ENCODE measurements around the gene PTGR3. TPM values are rescaled to one million over a fixed set of nuclear protein-coding genes. Genes with fewer than 3 reads are reported as not detected.

PTGR3 gene
- total and polyA plus RNA-seq, 2 experiments from 2014 or later: 17.4 to 21.1 TPM

DNA sequence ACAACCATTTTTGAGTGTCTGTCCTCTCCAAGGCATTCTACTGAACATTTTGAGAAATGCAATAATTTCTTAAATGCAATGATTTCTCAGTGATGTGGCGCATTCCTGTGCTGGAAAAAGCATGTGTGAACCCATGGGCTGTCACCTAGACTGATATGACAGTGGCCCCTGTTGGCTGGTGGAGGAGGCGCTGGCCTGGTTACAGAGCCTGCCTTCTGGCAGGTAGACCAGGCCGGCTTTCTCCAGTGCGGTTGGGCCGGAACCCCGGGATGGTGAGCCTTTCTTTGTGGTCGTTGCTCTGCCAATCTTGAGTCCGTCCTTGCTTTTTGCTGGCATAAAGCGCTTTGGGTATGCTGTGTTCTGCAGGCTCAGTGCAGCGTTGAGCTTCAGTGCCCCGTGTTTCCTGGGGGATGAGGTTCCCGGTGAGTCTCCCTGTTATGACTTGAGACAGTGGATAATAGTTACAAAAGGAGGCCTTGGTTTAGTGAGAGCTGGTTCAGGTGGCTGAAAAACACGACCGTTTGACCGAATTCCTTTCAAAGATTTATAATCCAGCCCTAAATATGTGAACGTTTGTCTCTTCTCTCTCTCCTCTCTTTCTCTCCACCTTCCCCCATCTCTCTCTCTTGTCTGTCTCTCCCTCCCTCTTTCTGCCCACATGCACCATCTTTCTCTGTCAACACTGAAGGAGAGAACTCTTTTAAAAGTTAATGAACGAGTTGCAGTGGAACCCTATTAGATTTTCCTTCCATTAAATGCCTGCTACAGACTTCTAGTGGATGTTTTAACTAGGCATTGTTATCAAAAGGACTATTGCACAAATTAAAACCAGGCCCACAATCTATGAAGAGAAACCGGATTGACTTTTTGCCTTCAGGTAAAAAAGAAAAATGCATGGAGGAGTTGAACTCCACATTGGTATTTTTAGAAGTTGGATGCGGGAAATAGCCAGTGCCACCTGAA is 35.7 kb upstream of the PTGR3 start:
- H3K36me3 ChIP-seq: no peaks in the 10 kb centered on the region
- no peak overlapping the region for H3K4me3 ChIP-seq
- DNase-seq (ENCODE audit: low read depth in 1 of 2, low spot score in 1 of 2): peak in 1 of 2 donors; percentile 32
- TF ChIP-seq, protein P1, sequence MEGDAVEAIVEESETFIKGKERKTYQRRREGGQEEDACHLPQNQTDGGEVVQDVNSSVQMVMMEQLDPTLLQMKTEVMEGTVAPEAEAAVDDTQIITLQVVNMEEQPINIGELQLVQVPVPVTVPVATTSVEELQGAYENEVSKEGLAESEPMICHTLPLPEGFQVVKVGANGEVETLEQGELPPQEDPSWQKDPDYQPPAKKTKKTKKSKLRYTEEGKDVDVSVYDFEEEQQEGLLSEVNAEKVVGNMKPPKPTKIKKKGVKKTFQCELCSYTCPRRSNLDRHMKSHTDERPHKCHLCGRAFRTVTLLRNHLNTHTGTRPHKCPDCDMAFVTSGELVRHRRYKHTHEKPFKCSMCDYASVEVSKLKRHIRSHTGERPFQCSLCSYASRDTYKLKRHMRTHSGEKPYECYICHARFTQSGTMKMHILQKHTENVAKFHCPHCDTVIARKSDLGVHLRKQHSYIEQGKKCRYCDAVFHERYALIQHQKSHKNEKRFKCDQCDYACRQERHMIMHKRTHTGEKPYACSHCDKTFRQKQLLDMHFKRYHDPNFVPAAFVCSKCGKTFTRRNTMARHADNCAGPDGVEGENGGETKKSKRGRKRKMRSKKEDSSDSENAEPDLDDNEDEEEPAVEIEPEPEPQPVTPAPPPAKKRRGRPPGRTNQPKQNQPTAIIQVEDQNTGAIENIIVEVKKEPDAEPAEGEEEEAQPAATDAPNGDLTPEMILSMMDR (IDR thresholded peaks at IDR 0.05; ENCODE audit: low read depth, low read length): no peak
- no peak overlapping the region for H3K27ac ChIP-seq
- peaks cover 11% of the 10 kb centered on the region for H3K4me1 ChIP-seq (ENCODE audit: low read depth)
- no peaks in the 10 kb centered on the region for H3K27me3 ChIP-seq
- no peaks in the 10 kb centered on the region for H3K9me3 ChIP-seq (ENCODE audit: low read depth)

DNA sequence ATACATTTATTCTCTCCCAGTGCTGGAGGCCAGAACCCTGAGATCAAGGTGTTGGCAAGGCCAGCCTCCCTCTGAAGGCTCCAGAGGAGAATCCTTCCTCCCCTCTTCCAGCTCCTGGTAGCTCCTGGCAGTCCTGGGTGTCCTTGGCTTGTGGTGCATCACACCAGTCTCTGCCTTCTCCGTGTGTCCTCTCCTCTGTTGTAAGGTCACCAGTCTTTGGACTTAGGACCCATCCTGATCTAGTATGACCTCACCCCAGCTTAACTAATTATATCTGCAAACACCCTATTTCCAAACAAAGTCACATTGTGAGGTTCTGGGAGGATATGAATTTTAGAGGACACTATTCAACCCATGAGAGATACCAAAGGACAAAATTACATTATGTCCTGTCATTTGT is 32.8 kb upstream of the PTGR3 start:
- Histone ChIP-seq H3K4me1 (ENCODE audit: low read depth) (peaks cover 5% of the 10 kb centered on the region), H3K27ac (no peak overlapping the region), H3K4me3 (no peak overlapping the region), H3K27me3 (no peaks in the 10 kb centered on the region), H3K9me3 (ENCODE audit: low read depth) (no peaks in the 10 kb centered on the region), H3K36me3 (no peaks in the 10 kb centered on the region)
- no peak for DNase-seq (ENCODE audit: low read depth in 1 of 2, low spot score in 1 of 2)
- TF ChIP-seq, protein P1 (IDR thresholded peaks at IDR 0.05; ENCODE audit: low read depth, low read length): no peak

DNA sequence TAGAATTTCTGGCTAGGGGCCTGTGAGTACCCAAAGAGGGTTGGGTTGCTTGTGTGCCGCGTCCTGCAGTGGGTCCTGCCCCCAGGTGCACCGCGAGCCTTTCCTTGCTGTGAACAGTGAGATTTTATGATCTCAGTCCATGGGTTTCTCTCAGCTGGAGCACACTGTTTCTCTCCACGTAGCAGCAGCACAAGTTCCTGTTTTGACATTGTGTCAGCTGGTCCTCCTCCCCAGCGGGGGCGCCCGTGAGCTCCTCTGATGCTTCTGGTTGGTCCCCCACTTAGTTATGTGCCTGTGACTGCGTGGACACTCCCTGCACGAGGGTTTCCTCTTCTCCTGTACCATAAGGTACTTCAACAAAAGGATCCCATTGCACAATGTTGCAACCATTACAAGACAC is 31.5 kb upstream of the PTGR3 start:
- no peak overlapping the region for H3K27ac ChIP-seq
- peaks cover 5% of the 10 kb centered on the region for H3K4me1 ChIP-seq (ENCODE audit: low read depth)
- no peaks in the 10 kb centered on the region for H3K36me3 ChIP-seq
- TF ChIP-seq, protein P1 (IDR thresholded peaks at IDR 0.05; ENCODE audit: low read depth, low read length): no peak
- no peak overlapping the region for H3K4me3 ChIP-seq
- DNase-seq (ENCODE audit: low read depth in 1 of 2, low spot score in 1 of 2): no peak
- H3K9me3 ChIP-seq (ENCODE audit: low read depth): no peaks in the 10 kb centered on the region
- no peaks in the 10 kb centered on the region for H3K27me3 ChIP-seq

DNA sequence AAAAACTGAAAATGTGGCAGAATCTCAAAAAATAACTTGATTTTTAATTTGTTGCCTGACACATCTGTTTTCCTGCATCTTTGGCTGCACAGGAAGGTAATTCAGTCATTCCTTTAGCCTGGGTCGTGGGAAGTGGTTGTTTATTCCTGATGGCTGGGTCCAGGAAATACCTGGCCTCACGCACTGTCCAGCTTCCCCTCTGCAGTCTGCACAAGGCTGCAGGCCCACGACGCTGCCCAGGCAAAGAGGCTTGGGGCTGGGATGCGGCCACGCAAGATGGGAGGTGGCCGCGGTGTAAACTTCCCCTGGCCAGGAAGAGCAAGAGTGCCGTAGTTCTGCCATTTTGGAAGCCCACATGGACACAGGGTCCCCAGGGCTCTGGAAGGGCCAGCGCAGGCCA is 29.8 kb upstream of the PTGR3 start:
- Histone ChIP-seq H3K9me3 (ENCODE audit: low read depth) (no peaks in the 10 kb centered on the region), H3K27ac (no peak overlapping the region), H3K4me1 (ENCODE audit: low read depth) (no peaks in the 10 kb centered on the region), H3K4me3 (no peak overlapping the region), H3K27me3 (no peaks in the 10 kb centered on the region), H3K36me3 (no peaks in the 10 kb centered on the region)
- TF ChIP-seq, protein P1 (IDR thresholded peaks at IDR 0.05; ENCODE audit: low read depth, low read length): no peak
- no peak for DNase-seq (ENCODE audit: low read depth in 1 of 2, low spot score in 1 of 2)

DNA sequence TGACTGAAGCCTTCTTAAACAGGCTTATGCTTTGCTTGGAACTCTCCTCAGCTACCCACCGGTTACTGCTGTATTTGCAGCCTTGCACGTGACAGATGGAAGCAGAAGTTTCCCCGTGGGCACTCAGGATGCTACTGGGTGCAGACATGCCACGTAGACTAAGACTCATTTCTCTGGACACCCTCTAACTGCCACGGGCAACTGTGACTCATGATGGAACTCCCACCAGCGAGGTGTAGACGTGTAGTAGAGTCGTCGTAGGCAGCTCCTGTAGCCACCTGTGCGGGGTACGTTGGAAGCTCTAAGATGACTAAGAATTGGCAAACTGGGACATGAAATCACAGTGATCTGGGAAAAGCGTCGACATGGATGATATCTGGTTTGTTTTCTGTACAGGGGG is 29.2 kb upstream of the PTGR3 start:
- Histone ChIP-seq H3K4me1 (ENCODE audit: low read depth) (no peaks in the 10 kb centered on the region), H3K36me3 (no peaks in the 10 kb centered on the region), H3K27me3 (no peaks in the 10 kb centered on the region), H3K4me3 (no peak overlapping the region), H3K9me3 (ENCODE audit: low read depth) (no peaks in the 10 kb centered on the region), H3K27ac (no peak overlapping the region)
- no peak for DNase-seq (ENCODE audit: low read depth in 1 of 2, low spot score in 1 of 2)
- TF ChIP-seq, protein P1 (IDR thresholded peaks at IDR 0.05; ENCODE audit: low read depth, low read length): no peak
